A673 (cell line): Measurements from ENCODE around the gene RBM41.

Source experiments
- CTCF ChIP-seq: fragments of 300-800, 200-600 bp; sonication (generic); conservative IDR thresholded peaks from 2 replicates; pipeline ENCODE4 v1.5.1; 2017; ENCODE audit warnings: low read depth, mild to moderate bottlenecking, antibody characterized with exemption, low read length, moderate library complexity, mixed read lengths
- EZH2 ChIP-seq: fragments of 200-600 bp; sonication (generic); IDR thresholded peaks from 2 replicates; pipeline ENCODE4 v1.6.1; 2017; ENCODE audit warnings: borderline replicate concordance, low read depth, mild to moderate bottlenecking, mixed read lengths, antibody characterized with exemption, low read length; ENCODE audit not compliant: poor library complexity, severe bottlenecking

GRCh38 chrX:107102980-107103379 lies 15.6 kb downstream of the RBM41 start:
- TF ChIP-seq CTCF (no peak; the same call in 1 of the 2 replicates), EZH2 (no peak)
